ENCODE data around the gene USF2.
A peak's percentile ranks its signal among the peaks of the same experiment; 100 is the strongest.

USF2 gene

DNA sequence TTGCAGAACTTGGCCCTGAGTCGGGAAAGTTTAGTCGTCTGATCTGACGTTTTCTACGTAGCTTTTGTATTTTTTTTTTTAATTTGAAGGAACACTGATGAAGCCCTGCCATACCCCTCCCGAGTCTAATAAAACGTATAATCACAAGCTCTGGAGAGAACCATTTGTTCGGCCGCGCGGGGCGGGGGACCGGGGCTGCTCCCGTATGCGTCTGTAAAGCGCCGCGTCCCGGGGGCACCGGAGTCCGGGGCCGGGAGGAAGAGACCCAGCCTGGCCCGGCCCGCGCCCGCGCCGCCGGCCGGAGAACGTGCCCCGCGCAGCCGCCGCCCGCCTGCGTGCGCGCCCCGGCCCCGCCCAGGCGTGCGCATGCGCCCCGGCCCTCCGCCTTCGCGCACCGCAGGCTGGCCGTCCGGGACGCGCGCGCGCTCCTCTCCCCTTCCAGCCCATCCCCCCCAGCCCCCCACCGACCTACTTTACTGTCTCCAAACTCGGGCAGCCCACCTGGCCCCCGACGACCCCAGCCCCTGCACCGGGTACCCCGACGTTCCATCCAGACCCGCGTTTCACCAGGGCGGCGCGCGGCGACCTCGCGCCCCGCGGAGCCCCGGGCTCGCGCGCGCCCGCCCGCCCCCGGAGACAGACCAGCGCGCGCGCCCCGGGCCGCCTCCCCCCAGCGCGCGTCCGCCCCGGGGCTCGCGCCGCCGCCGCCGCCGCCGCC is 785 bp upstream of the USF2 start:
- peak overlapping the region; percentile 91 for H3K4me3 Mint-ChIP-seq
- H3K9me3 Mint-ChIP-seq: no peaks in the 10 kb centered on the region
- peak; percentile 72 for ATAC-seq
- H3K36me3 Mint-ChIP-seq: peaks cover 55% of the 10 kb centered on the region
- DNase-seq (ENCODE audit: low spot score in 2 of 2): peak; percentile 73 to 84
- peaks cover 47% of the 10 kb centered on the region for H3K4me1 Mint-ChIP-seq
- H3K27ac Mint-ChIP-seq: peak overlapping the region; percentile 98

DNA sequence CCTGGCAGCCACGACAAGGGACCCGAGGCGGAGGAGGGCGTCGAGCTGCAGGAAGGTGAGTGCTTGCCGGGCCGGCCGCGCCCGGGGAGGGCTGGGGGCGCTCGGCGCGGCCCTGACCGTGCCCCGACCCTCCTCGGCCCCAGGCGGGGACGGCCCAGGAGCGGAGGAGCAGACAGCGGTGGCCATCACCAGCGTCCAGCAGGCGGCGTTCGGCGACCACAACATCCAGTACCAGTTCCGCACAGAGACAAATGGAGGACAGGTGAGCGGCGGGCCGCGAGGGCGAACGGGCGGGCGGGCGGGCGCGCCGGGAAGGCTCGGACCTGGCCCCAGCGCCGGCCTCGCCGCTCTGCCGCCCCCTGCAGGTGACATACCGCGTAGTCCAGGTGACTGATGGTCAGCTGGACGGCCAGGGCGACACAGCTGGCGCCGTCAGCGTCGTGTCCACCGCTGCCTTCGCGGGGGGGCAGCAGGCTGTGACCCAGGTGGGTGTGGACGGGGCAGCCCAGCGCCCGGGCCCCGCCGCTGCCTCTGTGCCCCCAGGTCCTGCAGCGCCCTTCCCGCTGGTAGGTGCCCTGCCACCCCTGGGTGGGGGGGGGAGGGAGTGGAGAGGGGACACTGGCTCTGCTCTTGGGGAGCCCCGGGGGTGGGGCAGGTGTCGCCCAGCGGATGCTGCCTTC is 816 bp downstream of the USF2 start:
- Mint-ChIP-seq H3K27ac (peak overlapping the region; percentile 69), H3K36me3 (peaks cover 66% of the 10 kb centered on the region), H3K4me3 (peak overlapping the region; percentile 57), H3K4me1 (peaks cover 50% of the 10 kb centered on the region), H3K9me3 (no peaks in the 10 kb centered on the region)
- DNase-seq (ENCODE audit: low spot score in 2 of 2) (peak; percentile 74 to 86), ATAC-seq (peak; percentile 75)

DNA sequence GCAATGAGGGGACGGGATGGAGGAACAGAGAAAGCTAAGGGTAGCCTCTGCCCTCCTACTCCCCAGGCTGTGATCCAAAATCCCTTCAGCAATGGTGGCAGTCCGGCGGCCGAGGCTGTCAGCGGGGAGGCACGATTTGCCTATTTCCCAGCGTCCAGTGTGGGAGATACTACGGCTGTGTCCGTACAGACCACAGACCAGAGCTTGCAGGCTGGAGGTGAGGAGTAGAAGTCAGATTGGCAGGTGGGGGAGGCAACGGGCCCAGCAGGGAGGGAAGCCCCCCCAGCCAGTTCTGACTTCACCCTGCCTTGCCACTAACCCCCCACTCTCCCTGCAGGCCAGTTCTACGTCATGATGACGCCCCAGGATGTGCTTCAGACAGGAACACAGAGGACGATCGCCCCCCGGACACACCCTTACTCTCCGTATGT is 1.6 kb downstream of the USF2 start:
- DNase-seq (ENCODE audit: low spot score in 2 of 2): no peak
- Mint-ChIP-seq H3K4me3 (peak overlapping the region; percentile 57), H3K9me3 (no peaks in the 10 kb centered on the region), H3K27ac (peak overlapping the region; percentile 69), H3K36me3 (peaks cover 74% of the 10 kb centered on the region), H3K4me1 (peaks cover 45% of the 10 kb centered on the region)
- no peak for ATAC-seq

GRCh38 chr19:35271546-35271945 is 2.8 kb downstream of the USF2 start:
- Mint-ChIP-seq H3K4me1 (peaks cover 33% of the 10 kb centered on the region), H3K9me3 (no peaks in the 10 kb centered on the region), H3K27ac (peak overlapping the region; percentile 79), H3K4me3 (peak overlapping the region; percentile 57), H3K36me3 (peaks cover 80% of the 10 kb centered on the region)
- DNase-seq (ENCODE audit: low spot score in 2 of 2) (no peak), ATAC-seq (no peak)

DNA sequence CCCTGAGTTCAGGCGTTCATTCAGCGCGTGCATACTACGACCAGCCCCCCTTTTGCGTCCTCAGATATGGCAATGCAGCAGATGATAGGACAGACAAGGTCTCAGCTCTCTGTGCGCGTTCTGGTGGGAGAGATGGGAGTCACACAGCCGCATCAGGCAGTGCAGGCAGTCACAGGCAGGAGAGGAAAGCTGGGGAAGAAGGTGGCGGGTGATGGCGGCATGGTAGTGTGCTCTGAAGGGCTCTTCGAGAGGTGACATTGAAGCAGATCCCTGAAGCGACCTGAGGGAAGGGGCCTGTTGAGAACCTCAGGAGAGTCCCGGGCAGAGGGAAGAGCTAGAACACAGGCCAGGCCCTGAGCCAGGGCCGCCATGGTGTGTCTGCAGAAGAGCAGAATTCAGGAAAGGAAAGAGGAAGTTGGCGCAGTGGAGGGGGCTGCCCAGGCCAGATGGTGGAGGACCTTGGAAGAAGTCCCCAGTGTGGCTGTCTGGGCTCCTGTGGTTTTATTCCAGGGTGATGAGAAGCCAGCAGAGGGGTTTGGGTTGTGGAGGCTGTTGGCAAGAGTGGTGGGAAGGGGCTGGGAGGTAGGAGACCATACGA is 3.5 kb downstream of the USF2 start:
- DNase-seq (ENCODE audit: low spot score in 2 of 2): no peak
- H3K36me3 Mint-ChIP-seq: peaks cover 80% of the 10 kb centered on the region
- H3K27ac Mint-ChIP-seq: peak overlapping the region; percentile 79
- ATAC-seq: no peak
- peaks cover 30% of the 10 kb centered on the region for H3K4me1 Mint-ChIP-seq
- no peak overlapping the region for H3K4me3 Mint-ChIP-seq
- H3K9me3 Mint-ChIP-seq: no peaks in the 10 kb centered on the region

DNA sequence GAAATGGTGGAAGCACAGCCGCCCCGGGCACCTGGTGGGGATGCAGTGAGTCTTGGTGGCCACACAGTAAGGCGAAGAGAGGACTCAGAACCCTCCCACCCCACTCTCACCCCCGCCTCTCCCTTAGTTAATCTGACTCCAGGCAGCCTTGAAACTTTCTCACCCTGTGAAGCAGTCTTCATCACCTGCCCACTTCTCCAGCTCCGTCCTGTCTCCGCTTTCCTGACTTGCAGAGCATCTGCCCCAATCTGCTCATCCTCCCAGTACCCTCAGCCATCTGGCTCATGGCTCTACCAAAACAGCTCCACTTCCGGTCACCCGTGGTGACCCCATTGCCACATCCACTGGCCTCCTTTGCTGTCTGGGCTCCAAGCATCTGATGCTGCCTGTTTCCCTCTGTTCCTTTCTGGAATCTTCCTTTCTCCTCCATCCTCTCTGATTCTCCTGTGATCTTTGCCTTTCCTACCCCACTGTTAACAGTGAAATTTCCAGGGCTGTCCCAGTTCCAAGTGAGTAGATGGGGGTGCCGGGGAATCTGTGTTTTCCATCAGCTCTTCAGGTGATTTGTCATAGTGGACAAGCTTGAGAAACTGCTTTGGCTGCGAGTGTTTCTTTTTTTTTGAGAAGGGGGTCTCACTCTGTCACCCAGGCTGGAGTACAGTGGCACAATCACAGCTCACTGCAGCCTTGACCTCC is 4.3 kb downstream of the USF2 start:
- Mint-ChIP-seq H3K9me3 (no peaks in the 10 kb centered on the region), H3K4me1 (peaks cover 30% of the 10 kb centered on the region), H3K36me3 (peaks cover 81% of the 10 kb centered on the region), H3K27ac (peak overlapping the region; percentile 79), H3K4me3 (no peak overlapping the region)
- DNase-seq (ENCODE audit: low spot score in 2 of 2) (no peak), ATAC-seq (no peak)

DNA sequence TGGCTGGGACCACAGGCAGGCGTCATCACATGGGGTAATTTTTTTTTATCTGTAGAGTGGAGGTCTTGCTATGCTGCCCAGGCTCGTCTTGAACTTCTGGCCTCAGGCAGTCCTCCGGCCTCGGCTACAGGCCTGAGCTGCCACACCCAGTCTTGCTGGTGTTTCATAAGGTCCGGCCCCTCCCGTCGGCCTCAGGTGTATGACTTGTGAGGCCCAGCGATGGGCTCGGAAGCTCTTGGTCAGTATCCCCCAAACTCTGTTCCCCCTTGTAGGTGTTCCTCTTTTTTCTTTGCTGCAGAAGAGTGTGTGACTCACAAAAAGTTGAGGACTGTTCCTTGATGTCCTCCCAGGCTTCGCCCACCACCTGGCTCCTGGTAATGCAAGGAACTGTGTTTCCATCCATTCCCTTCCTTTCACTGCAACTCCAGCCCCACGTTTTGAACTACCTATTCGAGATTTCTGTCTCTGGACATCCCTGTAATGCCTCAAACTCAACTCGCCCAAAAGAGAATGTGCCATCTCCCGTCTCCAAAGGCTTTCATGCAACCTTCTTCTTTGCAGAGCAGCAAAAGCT is 5.0 kb downstream of the USF2 start:
- H3K9me3 Mint-ChIP-seq: no peaks in the 10 kb centered on the region
- peaks cover 30% of the 10 kb centered on the region for H3K4me1 Mint-ChIP-seq
- peaks cover 88% of the 10 kb centered on the region for H3K36me3 Mint-ChIP-seq
- H3K4me3 Mint-ChIP-seq: no peak overlapping the region
- H3K27ac Mint-ChIP-seq: peak overlapping the region; percentile 79
- no peak for DNase-seq (ENCODE audit: low spot score in 2 of 2)
- no peak for ATAC-seq

- Mint-ChIP-seq H3K4me1 (peaks cover 30% of the 10 kb centered on the region), H3K36me3 (peaks cover 93% of the 10 kb centered on the region), H3K4me3 (no peak overlapping the region), H3K9me3 (no peaks in the 10 kb centered on the region), H3K27ac (peak overlapping the region; percentile 79)
- ATAC-seq (no peak), DNase-seq (ENCODE audit: low spot score in 2 of 2) (no peak)
Observed at GRCh38 chr19:35274323-35274722, 5.6 kb downstream of the USF2 start.

- Mint-ChIP-seq H3K36me3 (peaks cover 86% of the 10 kb centered on the region), H3K9me3 (no peaks in the 10 kb centered on the region), H3K4me1 (peaks cover 15% of the 10 kb centered on the region), H3K4me3 (no peak overlapping the region), H3K27ac (no peak overlapping the region)
- DNase-seq (ENCODE audit: low spot score in 2 of 2) (no peak), ATAC-seq (no peak)
Observed at GRCh38 chr19:35276706-35277281, 8.0 kb downstream of the USF2 start.

- Mint-ChIP-seq H3K4me1 (no peaks in the 10 kb centered on the region), H3K27ac (no peak overlapping the region), H3K4me3 (no peak overlapping the region), H3K9me3 (no peaks in the 10 kb centered on the region), H3K36me3 (peaks cover 67% of the 10 kb centered on the region)
- no peak for ATAC-seq
- DNase-seq (ENCODE audit: low spot score in 2 of 2): no peak
Observed at GRCh38 chr19:35278578-35279284, 10.0 kb downstream of the USF2 start.

- H3K36me3 Mint-ChIP-seq: peaks cover 61% of the 10 kb centered on the region
- H3K27ac Mint-ChIP-seq: no peak overlapping the region
- no peaks in the 10 kb centered on the region for H3K4me1 Mint-ChIP-seq
- ATAC-seq (no peak), DNase-seq (ENCODE audit: low spot score in 2 of 2) (no peak)
- no peaks in the 10 kb centered on the region for H3K9me3 Mint-ChIP-seq
- no peak overlapping the region for H3K4me3 Mint-ChIP-seq
Observed at GRCh38 chr19:35279374-35279773, 10.6 kb downstream of the USF2 start.

DNA sequence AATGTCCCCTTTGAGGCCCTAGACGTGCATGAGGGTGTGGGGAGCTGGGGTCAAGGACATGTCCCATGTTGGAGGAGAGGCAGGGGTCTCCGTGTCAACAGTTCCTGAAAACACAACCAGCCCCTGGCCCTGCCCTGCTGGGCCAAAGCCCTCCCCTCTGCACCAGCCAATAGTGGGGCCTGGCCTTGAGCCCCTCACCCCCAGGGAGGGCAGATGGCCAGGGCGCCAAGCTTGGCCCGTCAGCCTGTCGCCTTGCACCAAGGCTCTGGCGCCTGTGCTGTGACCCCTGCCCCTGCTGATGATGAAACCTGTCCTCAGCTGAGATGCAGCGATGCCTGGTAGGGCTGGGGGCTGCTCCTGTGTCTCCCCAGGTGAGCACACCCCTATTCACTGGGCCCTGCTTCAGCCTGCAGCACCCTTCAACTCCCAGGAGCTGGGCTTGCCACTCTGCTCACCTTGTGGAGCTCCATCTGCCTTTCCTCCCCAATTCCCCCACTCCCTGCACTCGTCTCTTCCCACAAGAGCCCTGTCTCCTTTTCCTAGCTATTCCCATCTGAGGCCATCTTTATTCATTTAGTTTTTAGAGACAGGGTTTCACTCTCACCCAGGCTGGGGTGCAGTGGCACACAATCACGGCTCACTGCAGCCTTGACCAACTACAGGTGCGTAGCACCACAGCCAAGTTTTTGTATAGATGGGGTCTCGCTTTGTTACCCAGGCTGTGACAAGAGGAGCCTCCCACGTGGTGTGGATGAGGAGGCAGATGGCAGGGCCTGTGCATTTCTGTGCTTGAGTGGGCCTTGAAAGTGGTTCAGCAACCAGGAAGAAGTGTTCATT is 11.4 kb downstream of the USF2 start:
- ATAC-seq (no peak), DNase-seq (ENCODE audit: low spot score in 2 of 2) (no peak)
- Mint-ChIP-seq H3K4me3 (no peak overlapping the region), H3K36me3 (peaks cover 52% of the 10 kb centered on the region), H3K4me1 (no peaks in the 10 kb centered on the region), H3K27ac (peak overlapping the region; percentile 24), H3K9me3 (no peaks in the 10 kb centered on the region)

DNA sequence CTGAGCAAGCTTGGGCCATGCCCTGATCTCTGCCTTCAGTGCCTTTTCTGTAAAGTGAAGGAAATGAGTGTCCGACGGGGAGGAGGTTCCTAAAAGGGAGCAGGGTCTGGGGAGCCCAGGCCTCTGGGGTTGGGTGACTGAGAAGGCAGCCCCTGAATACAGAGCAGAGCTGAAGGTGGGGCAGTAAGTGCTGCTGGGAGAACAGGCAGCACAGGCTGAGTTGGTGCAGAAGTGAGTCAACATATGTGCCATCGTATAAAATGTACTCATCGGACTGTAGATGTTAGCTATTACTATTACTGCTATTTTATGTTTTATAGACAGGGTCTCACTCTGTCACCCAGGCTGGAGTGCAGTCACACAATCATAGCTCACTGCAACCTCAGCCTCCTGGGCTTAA is 12.5 kb downstream of the USF2 start:
- H3K4me1 Mint-ChIP-seq: no peaks in the 10 kb centered on the region
- H3K36me3 Mint-ChIP-seq: peaks cover 41% of the 10 kb centered on the region
- H3K9me3 Mint-ChIP-seq: no peaks in the 10 kb centered on the region
- H3K4me3 Mint-ChIP-seq: no peak overlapping the region
- ATAC-seq: peak; percentile 24
- no peak for DNase-seq (ENCODE audit: low spot score in 2 of 2)
- no peak overlapping the region for H3K27ac Mint-ChIP-seq

Measured in stimulated activated effector memory CD8-positive, alpha-beta T cell treated with anti-CD3 and anti-CD28 coated beads, Interleukin-12 subunit alpha, Interleukin-12 subunit beta, amount 100 ng/mL, for 72 hours (primary cell).